Ovary (tissue), 3 donors: Measurements from ENCODE around the gene PIP4K2C.

Experiments used
- CTCF ChIP-seq, 3 donors: fragments of 450-650 bp in 2 of 3; fragments of 200-600 bp in 1 of 3; IDR thresholded peaks; one replicate each; pipeline versions ENCODE4 v1.5.1 to v1.8.0; 2016 to 2022; ENCODE audit warnings: antibody characterized with exemption in 3 of 3, mild to moderate bottlenecking in 1 of 3
- EP300 ChIP-seq: sonication (generic); formaldehyde crosslinking; IDR thresholded peaks from one replicate; pipeline ENCODE4 v1.6.1; 2017; ENCODE audit warnings: antibody characterized with exemption
- donor health status: DM: no; HTN: no; CAD: no.

DNA sequence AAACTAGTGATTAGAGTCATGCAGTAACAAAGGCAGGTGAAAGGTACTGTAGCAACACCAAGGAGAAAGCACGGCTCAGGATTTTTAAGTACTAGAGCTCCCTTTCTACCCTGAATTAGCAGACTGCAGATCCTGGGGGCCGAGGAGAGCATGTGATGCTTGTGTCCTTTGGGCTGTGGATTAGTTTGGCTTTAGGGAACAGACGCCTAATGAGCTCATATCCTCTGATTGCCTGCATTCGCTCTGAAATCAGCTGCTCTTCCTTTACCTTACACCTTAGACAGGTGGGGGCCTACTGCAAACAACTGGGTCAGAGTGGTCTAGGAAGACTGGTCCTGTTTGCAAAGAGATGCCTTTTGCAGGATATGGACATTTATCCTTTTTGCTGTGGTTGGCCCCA, 2.2 kb downstream of the PIP4K2C start:
- TF ChIP-seq CTCF (IDR thresholded peaks at IDR 0.05) (no peak), EP300 (no peak)
